ENCODE measurements around the gene CDCA8. TPM values are rescaled to one million over a fixed set of nuclear protein-coding genes. Genes with fewer than 3 reads are reported as not detected.

Gene CDCA8
- total and polyA plus RNA-seq, 2 donors (not counting 3 experiments of a cell fraction or from before 2014, with no cell fraction given) = 38.5 to 45.7 TPM

DNA sequence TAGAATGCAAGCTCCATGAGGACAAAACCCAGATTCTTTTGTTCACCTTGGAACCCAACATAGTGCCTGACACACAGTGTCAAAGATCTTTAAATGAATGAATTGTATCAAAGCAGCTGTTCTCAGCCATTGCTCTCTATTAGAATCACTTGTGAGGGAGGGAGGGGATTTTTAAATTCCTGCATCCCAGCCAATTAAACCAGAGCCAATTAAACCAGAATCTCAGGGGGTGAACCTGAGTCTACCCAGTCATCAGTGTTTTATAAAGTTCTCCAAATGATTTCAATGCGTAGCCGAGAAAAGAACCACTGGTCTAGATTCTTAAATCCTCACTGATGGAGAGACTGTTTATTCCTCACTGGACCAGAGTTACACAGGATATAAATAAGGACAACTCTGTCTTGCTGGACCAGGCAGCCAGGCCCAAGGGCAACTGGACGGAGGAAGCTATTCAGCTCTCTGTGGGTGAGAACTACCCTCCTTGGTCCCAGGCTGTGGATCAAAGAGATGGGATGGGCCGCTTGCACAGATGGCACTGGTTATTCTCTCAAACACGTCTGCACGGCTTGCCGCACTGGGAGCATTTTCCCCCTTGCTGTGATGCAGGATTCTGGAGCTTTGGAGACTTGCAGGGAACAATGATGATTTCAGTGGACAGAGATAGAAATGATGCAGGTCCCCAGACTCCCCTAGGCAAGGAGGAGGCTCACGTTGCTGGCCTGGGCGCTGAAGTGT, 20.0 kb upstream of the CDCA8 start:
- POLR2A ChIA-PET = no interaction called here
- Histone ChIP-seq H3K36me3 (ENCODE audit: control insufficient read depth in 2 of 2, extremely low read depth in 1 of 2, insufficient read depth in 2 of 2, low read length in 2 of 2) (no peaks in the 10 kb centered on the region), H3K4me1 (ENCODE audit: control insufficient read depth, extremely low read depth, insufficient read depth, low read length) (no peaks in the 10 kb centered on the region), H3K9ac (replicated peaks; ENCODE audit: extremely low read depth, insufficient read depth, low read length) (no peak overlapping the region), H3K27ac (ENCODE audit: insufficient read depth, low read depth, low read length) (no peak overlapping the region), H3K79me2 (ENCODE audit: control insufficient read depth, insufficient read depth, low read length) (no peaks in the 10 kb centered on the region), H3K9me3 (replicated peaks; ENCODE audit: control insufficient read depth, insufficient read depth, low read length) (no peaks in the 10 kb centered on the region), H3K27me3 (ENCODE audit: control insufficient read depth in 2 of 2, insufficient read depth in 2 of 2, low read length in 2 of 2) (peaks cover 4 to 6% of the 10 kb centered on the region in 2 experiments), H2AFZ (ENCODE audit: low read depth, low read length) (no peak overlapping the region), H3K9me1 (replicated peaks; ENCODE audit: control insufficient read depth, extremely low read depth, insufficient read depth, low read length) (no peaks in the 10 kb centered on the region), H4K20me1 (replicated peaks; ENCODE audit: control insufficient read depth, extremely low read depth, insufficient read depth, low read length) (no peaks in the 10 kb centered on the region), H3K4me3 (replicated peaks in 1 of 3; ENCODE audit: insufficient read depth in 1 of 3, low read depth in 1 of 3, low read length in 3 of 3) (no peak overlapping the region), H3K4me2 (ENCODE audit: insufficient read depth, low read length) (no peak overlapping the region)
- FAIRE-seq = no peak
- CTCF ChIA-PET = interaction anchor here (3.7 kb wide), 1 partner anchor 10 kb away, joined by 16 read pairs; no protein-coding TSS in a partner anchor
- no peak for DNase-seq (ENCODE audit: low read depth, low spot score)
- TF ChIP-seq POLR2A (IDR thresholded peaks at IDR 0.05; ENCODE audit: low read depth, low read length) (no peak), EZH2 (IDR thresholded peaks at IDR 0.05; ENCODE audit: borderline replicate concordance, low read depth, low read length, severe bottlenecking) (no peak), POLR2AphosphoS5 (IDR thresholded peaks at IDR 0.05; ENCODE audit: insufficient read depth, low read depth, low read length) (no peak), GATA2 (IDR thresholded peaks at IDR 0.05; ENCODE audit: insufficient read depth, insufficient read length, low read depth, low read length) (no peak), JUN (IDR thresholded peaks at IDR 0.05; ENCODE audit: borderline replicate concordance, insufficient read depth, insufficient read length, low read depth) (no peak), MYC (IDR thresholded peaks at IDR 0.05; ENCODE audit: low read depth, low read length) (no peak), FOS (IDR thresholded peaks at IDR 0.05; ENCODE audit: borderline replicate concordance, insufficient read depth, low read length) (no peak)
- TF ChIP-seq, protein P1, sequence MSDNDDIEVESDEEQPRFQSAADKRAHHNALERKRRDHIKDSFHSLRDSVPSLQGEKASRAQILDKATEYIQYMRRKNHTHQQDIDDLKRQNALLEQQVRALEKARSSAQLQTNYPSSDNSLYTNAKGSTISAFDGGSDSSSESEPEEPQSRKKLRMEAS (IDR thresholded peaks at IDR 0.05; ENCODE audit: insufficient read depth, insufficient read length) = no peak
- TF ChIP-seq, protein P2, sequence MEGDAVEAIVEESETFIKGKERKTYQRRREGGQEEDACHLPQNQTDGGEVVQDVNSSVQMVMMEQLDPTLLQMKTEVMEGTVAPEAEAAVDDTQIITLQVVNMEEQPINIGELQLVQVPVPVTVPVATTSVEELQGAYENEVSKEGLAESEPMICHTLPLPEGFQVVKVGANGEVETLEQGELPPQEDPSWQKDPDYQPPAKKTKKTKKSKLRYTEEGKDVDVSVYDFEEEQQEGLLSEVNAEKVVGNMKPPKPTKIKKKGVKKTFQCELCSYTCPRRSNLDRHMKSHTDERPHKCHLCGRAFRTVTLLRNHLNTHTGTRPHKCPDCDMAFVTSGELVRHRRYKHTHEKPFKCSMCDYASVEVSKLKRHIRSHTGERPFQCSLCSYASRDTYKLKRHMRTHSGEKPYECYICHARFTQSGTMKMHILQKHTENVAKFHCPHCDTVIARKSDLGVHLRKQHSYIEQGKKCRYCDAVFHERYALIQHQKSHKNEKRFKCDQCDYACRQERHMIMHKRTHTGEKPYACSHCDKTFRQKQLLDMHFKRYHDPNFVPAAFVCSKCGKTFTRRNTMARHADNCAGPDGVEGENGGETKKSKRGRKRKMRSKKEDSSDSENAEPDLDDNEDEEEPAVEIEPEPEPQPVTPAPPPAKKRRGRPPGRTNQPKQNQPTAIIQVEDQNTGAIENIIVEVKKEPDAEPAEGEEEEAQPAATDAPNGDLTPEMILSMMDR (IDR thresholded peaks at IDR 0.05; ENCODE audit: extremely low read depth in 1 of 2, insufficient read depth in 1 of 2, low read depth in 1 of 2, low read length in 2 of 2) = no peak
- BruUV-seq (replicated peaks) = no TSS peak
- dilution Hi-C loops (cut with MboI; ENCODE audit: extremely low pct_ligation_motif_present, low sequenced_read_pairs) = no loop called here
- intact Hi-C loops (cut with micrococcal nuclease) = no loop called here

Data from endothelial cell of umbilical vein (primary cell).